Fibroblast of lung (primary cell): ENCODE results near the gene CORO2A. TPM values are rescaled to one million over a fixed set of nuclear protein-coding genes. Genes with fewer than 3 reads are reported as not detected.

Source experiments
- DNase-seq, 2 donors: peaks; one replicate each; pipeline versions ENCODE4 v3.0.0 to v3.0.0-alpha.2; 2010; ENCODE audit warnings: low read depth in 2 of 2
- H2AFZ ChIP-seq: 2 replicates; pipeline ENCODE4 v1.5.1; 2012; ENCODE audit warnings: low read length, control low read depth, inconsistent platforms
- H3K27ac ChIP-seq: 2 replicates; pipeline ENCODE4 v1.5.1; 2011; ENCODE audit warnings: low read length, control low read depth; ENCODE audit not compliant: insufficient read depth
- H3K27me3 ChIP-seq: 2 replicates; pipeline ENCODE4 v1.5.1; 2011; ENCODE audit warnings: mild to moderate bottlenecking, low read length; ENCODE audit not compliant: control insufficient read depth, insufficient read depth
- H3K36me3 ChIP-seq: 2 replicates; pipeline ENCODE4 v1.5.1; 2011; ENCODE audit warnings: low read length; ENCODE audit not compliant: control insufficient read depth, insufficient read depth
- H3K4me1 ChIP-seq: 2 replicates; pipeline ENCODE4 v1.5.1; 2011; ENCODE audit warnings: low read length; ENCODE audit not compliant: control insufficient read depth, insufficient read depth; ENCODE audit errors: extremely low read depth
- H3K4me2 ChIP-seq: 2 replicates; pipeline ENCODE4 v1.5.1; 2011; ENCODE audit warnings: low read length, control low read depth; ENCODE audit not compliant: insufficient read depth; ENCODE audit errors: extremely low read depth
- H3K4me3 ChIP-seq, 4 experiments: fragments of 200-600 bp in 1 of 4; sonication (generic) in 1 of 4; replicated peaks in 1 of 4; 2 replicates each; pipeline ENCODE4 v1.5.1; 2011 to 2016; ENCODE audit warnings: low read length in 4 of 4, low read depth in 3 of 4, mild to moderate bottlenecking in 3 of 4, control low read depth in 2 of 4, inconsistent platforms in 1 of 4, mixed read lengths in 1 of 4; ENCODE audit not compliant: insufficient read depth in 1 of 4; ENCODE audit errors: control extremely low read depth in 1 of 4
- H3K79me2 ChIP-seq: 2 replicates; pipeline ENCODE4 v1.5.1; 2012; ENCODE audit warnings: mild to moderate bottlenecking, low read length, inconsistent platforms; ENCODE audit not compliant: control insufficient read depth, insufficient read depth
- H3K9ac ChIP-seq: 2 replicates; pipeline ENCODE4 v1.5.1; 2011; ENCODE audit warnings: mild to moderate bottlenecking, low read length, control low read depth; ENCODE audit not compliant: insufficient read depth
- H3K9me3 ChIP-seq: 2 replicates; pipeline ENCODE4 v1.5.1; 2012; ENCODE audit warnings: low read depth, low read length; ENCODE audit not compliant: control insufficient read depth, insufficient read depth
- H4K20me1 ChIP-seq: 2 replicates; pipeline ENCODE4 v1.5.1; 2011; ENCODE audit warnings: low read length; ENCODE audit not compliant: control insufficient read depth, insufficient read depth; ENCODE audit errors: extremely low read depth
- CTCF ChIP-seq, 2 donors: IDR thresholded peaks in 1 of 2; conservative IDR thresholded peaks in 1 of 2; 1 replicate in 1 of 2; 2 replicates in 1 of 2; pipeline ENCODE4 v1.5.1; 2011 to 2012; ENCODE audit warnings: low read length in 2 of 2, control low read depth in 1 of 2, inconsistent platforms in 1 of 2, low read depth in 1 of 2, mild to moderate bottlenecking in 1 of 2
- EZH2 ChIP-seq: IDR thresholded peaks from 2 replicates; pipeline ENCODE4 v1.5.1; 2012; ENCODE audit warnings: low read length, control low read depth, mild to moderate bottlenecking; ENCODE audit errors: missing control alignments
- polyA plus RNA-seq, 2 donors: library from polyadenylated mRNA; depleted of rRNA in 1 of 2; stranded (reverse) in 1 of 2; unstranded in 1 of 2; fragments of >200 nt; gene quantifications; 2 replicates each; pipeline ENCODE4 v1.2.1, GENCODE V29; 2011 to 2012; ENCODE audit warnings: missing spikeins in 1 of 2
- total RNA-seq: library from RNA; depleted of rRNA; stranded (reverse); fragments of >200 nt; gene quantifications from 2 replicates; pipeline ENCODE4 v1.2.1, GENCODE V29; 2014

CORO2A gene
- total and polyA plus RNA-seq, 2 donors (not counting 1 experiment from before 2014, with no cell fraction given) = 0.11 to 0.50 TPM

DNA sequence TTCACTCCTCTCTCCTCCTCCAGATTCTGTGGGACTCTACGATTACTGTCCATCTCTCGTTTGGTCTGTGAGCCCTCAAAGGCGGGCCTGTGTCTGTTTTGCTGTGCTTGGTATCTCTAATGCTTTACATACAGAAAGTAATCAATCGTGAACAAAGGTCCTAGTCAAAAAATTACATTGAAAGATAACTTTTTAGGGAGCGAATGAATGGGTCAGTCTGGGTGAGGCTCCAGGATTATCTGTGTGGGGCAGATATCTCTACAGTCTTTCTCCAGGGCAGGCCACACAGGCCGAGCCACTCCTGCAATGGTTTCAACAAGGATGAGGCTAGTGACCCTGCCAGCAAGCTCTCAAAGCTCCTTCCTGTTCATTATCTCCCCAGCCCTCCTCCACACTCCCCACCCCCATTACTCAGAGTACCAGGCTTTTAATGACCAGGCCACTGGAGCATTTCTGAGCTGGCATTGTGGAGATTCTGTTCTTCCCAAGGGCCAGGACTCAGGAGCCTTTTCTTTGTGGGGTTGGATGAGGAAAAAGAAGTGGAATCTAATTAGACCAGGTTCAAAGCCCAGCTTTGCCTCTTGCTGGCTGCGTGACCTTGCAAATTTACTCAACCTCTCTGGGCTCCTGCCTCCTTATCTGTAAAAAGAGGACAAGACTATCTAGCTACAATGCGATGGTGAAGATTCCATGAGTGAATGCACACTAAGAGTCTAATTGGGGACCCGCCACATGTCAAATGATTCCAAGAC, 10.2 kb downstream of the CORO2A start:
- no peak overlapping the region for H3K27ac ChIP-seq
- no peak overlapping the region for H3K4me3 ChIP-seq
- no peak for DNase-seq
- H3K9me3 ChIP-seq = no peaks in the 10 kb centered on the region
- H3K36me3 ChIP-seq = no peaks in the 10 kb centered on the region
- no peak overlapping the region for H2AFZ ChIP-seq
- no peak for TF ChIP-seq CTCF (conservative IDR thresholded peaks at IDR 0.05 in 1 of 2, IDR thresholded peaks at IDR 0.05 in 1 of 2; ENCODE audit: low read depth in 1 of 2, low read length in 2 of 2)
- TF ChIP-seq EZH2 = no peak
- H4K20me1 ChIP-seq = no peaks in the 10 kb centered on the region
- no peak overlapping the region for H3K9ac ChIP-seq
- no peak overlapping the region for H3K4me2 ChIP-seq
- no peaks in the 10 kb centered on the region for H3K79me2 ChIP-seq
- peaks cover 4% of the 10 kb centered on the region for H3K27me3 ChIP-seq
- H3K4me1 ChIP-seq = no peaks in the 10 kb centered on the region

DNA sequence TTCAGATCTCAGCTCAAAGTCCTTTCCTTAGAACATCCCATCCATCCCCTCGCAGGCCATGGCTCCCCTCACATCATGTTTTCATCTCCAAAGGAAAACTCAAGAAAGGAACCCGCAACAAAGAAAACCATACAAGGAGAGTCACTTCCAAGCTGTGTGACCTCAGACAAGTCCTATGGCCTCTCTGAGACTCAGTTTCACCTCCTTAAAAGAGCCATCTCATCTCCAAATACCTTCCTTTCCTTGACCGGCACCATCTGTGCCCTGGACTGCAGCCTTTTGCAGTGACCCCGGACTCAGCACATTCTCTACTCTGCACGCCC, 10.7 kb downstream of the CORO2A start:
- Histone ChIP-seq H3K9me3 (no peaks in the 10 kb centered on the region), H3K27me3 (peaks cover 4% of the 10 kb centered on the region), H3K4me2 (no peak overlapping the region), H3K4me1 (no peaks in the 10 kb centered on the region), H4K20me1 (no peaks in the 10 kb centered on the region), H2AFZ (no peak overlapping the region), H3K27ac (no peak overlapping the region), H3K79me2 (no peaks in the 10 kb centered on the region), H3K9ac (no peak overlapping the region), H3K4me3 (no peak overlapping the region), H3K36me3 (no peaks in the 10 kb centered on the region)
- no peak for TF ChIP-seq CTCF (conservative IDR thresholded peaks at IDR 0.05 in 1 of 2, IDR thresholded peaks at IDR 0.05 in 1 of 2; ENCODE audit: low read depth in 1 of 2, low read length in 2 of 2)
- TF ChIP-seq EZH2 = no peak
- no peak for DNase-seq

GRCh38 chr9:98180996-98181395, 11.4 kb downstream of the CORO2A start:
- Histone ChIP-seq H3K27me3 (peaks cover 4% of the 10 kb centered on the region), H3K4me2 (no peak overlapping the region), H3K9ac (no peak overlapping the region), H2AFZ (no peak overlapping the region), H3K27ac (no peak overlapping the region), H3K36me3 (no peaks in the 10 kb centered on the region), H3K4me1 (no peaks in the 10 kb centered on the region), H3K4me3 (no peak overlapping the region), H4K20me1 (no peaks in the 10 kb centered on the region), H3K79me2 (no peaks in the 10 kb centered on the region), H3K9me3 (no peaks in the 10 kb centered on the region)
- TF ChIP-seq CTCF (conservative IDR thresholded peaks at IDR 0.05 in 1 of 2, IDR thresholded peaks at IDR 0.05 in 1 of 2; ENCODE audit: low read depth in 1 of 2, low read length in 2 of 2) (no peak), EZH2 (no peak)
- no peak for DNase-seq
